IgD-negative memory B cell (primary cell): Measurements from ENCODE around the gene ANKRD13A. TPM values are rescaled to one million over a fixed set of nuclear protein-coding genes. Genes with fewer than 3 reads are reported as not detected.
"Not testable (repeated sequence)": the region's sequence is repeated elsewhere in the genome, so short reads cannot be mapped to it uniquely, and the experiment has no call there.

Source experiments
- H3K27ac Mint-ChIP-seq, 3 donors: one replicate each; pipeline ENCODE4 v1.8.0; 2020 to 2022; ENCODE audit warnings: mild to moderate bottlenecking in 3 of 3, mixed read lengths in 3 of 3, moderate library complexity in 1 of 3
- H3K27me3 Mint-ChIP-seq: one replicate; pipeline ENCODE4 v1.8.0; 2021; ENCODE audit warnings: mixed read lengths
- H3K36me3 Mint-ChIP-seq: one replicate; pipeline ENCODE4 v1.8.0; 2020; ENCODE audit warnings: mild to moderate bottlenecking, mixed read lengths
- H3K4me1 Mint-ChIP-seq, 3 donors: one replicate each; pipeline ENCODE4 v1.8.0; 2020 to 2022; ENCODE audit warnings: mixed read lengths in 3 of 3, mild to moderate bottlenecking in 1 of 3
- H3K4me3 Mint-ChIP-seq, 4 donors: one replicate each; pipeline ENCODE4 v1.8.0; 2020 to 2022; ENCODE audit warnings: mild to moderate bottlenecking in 4 of 4, mixed read lengths in 4 of 4, moderate library complexity in 3 of 4
- H3K9me3 Mint-ChIP-seq, 3 donors: one replicate each; pipeline ENCODE4 v1.8.0; 2020 to 2021; ENCODE audit warnings: mixed read lengths in 3 of 3, mild to moderate bottlenecking in 1 of 3
- polyA plus RNA-seq: library from polyadenylated mRNA; unstranded; fragments of 300-500 nt; fragmentation: Illumina TruSeq; gene quantifications from one replicate; pipeline ENCODE4 v1.2.3, GENCODE V29; 2021

The ANKRD13A gene
- polyA plus RNA-seq, 1 donor from 2014 or later, result 156 TPM

GRCh38 chr12:110062241-110062640, 63.0 kb downstream of the ANKRD13A start:
- Mint-ChIP-seq H3K4me1 (peaks cover 0 to 4% (median 0%) of the 10 kb centered on the region in 3 donors), H3K27ac (no peak overlapping the region), H3K36me3 (no peaks in the 10 kb centered on the region), H3K27me3 (no peaks in the 10 kb centered on the region), H3K4me3 (no peak overlapping the region), H3K9me3 (no peaks in the 10 kb centered on the region)

- no peak overlapping the region for H3K4me3 Mint-ChIP-seq
- H3K27ac Mint-ChIP-seq, result no peak overlapping the region
- peaks cover 0 to 3% (median 0%) of the 10 kb centered on the region in 3 donors for H3K4me1 Mint-ChIP-seq
- no peaks in the 10 kb centered on the region for H3K36me3 Mint-ChIP-seq
- H3K27me3 Mint-ChIP-seq, result no peaks in the 10 kb centered on the region
- H3K9me3 Mint-ChIP-seq, result no peaks in the 10 kb centered on the region
Observed at GRCh38 chr12:110065540-110065939, 66.3 kb downstream of the ANKRD13A start.

- no peak overlapping the region for H3K27ac Mint-ChIP-seq
- H3K27me3 Mint-ChIP-seq, result no peaks in the 10 kb centered on the region
- no peaks in the 10 kb centered on the region for H3K36me3 Mint-ChIP-seq
- H3K4me1 Mint-ChIP-seq, result peaks cover 0 to 3% (median 0%) of the 10 kb centered on the region in 3 donors
- H3K4me3 Mint-ChIP-seq, result no peak overlapping the region
- H3K9me3 Mint-ChIP-seq, result no peaks in the 10 kb centered on the region
Observed at GRCh38 chr12:110067531-110067930, 68.3 kb downstream of the ANKRD13A start.

- not testable (repeated sequence) for H3K27me3 Mint-ChIP-seq, H3K36me3 Mint-ChIP-seq, H3K27ac Mint-ChIP-seq, H3K4me1 Mint-ChIP-seq, H3K4me3 Mint-ChIP-seq, H3K9me3 Mint-ChIP-seq
Observed at GRCh38 chr12:110068115-110068514, 68.9 kb downstream of the ANKRD13A start.

GRCh38 chr12:110068654-110069053, 69.4 kb downstream of the ANKRD13A start:
- H3K27ac Mint-ChIP-seq, result no peak overlapping the region
- peaks cover 7 to 8% (median 7%) of the 10 kb centered on the region in 3 donors for H3K4me1 Mint-ChIP-seq
- H3K36me3 Mint-ChIP-seq, result no peaks in the 10 kb centered on the region
- H3K4me3 Mint-ChIP-seq, result no peak overlapping the region
- H3K9me3 Mint-ChIP-seq, result no peaks in the 10 kb centered on the region
- no peaks in the 10 kb centered on the region for H3K27me3 Mint-ChIP-seq

GRCh38 chr12:110071504-110071903, 72.3 kb downstream of the ANKRD13A start:
- Mint-ChIP-seq H3K27ac (no peak overlapping the region), H3K9me3 (no peaks in the 10 kb centered on the region), H3K27me3 (no peaks in the 10 kb centered on the region), H3K4me1 (peaks cover 4 to 11% (median 7%) of the 10 kb centered on the region in 3 donors), H3K4me3 (no peak overlapping the region), H3K36me3 (no peaks in the 10 kb centered on the region)

GRCh38 chr12:110071967-110072366, 72.7 kb downstream of the ANKRD13A start:
- no peaks in the 10 kb centered on the region for H3K36me3 Mint-ChIP-seq
- H3K27me3 Mint-ChIP-seq, result no peaks in the 10 kb centered on the region
- H3K4me1 Mint-ChIP-seq, result peaks cover 4 to 11% (median 7%) of the 10 kb centered on the region in 3 donors
- no peak overlapping the region for H3K27ac Mint-ChIP-seq
- no peaks in the 10 kb centered on the region for H3K9me3 Mint-ChIP-seq
- no peak overlapping the region for H3K4me3 Mint-ChIP-seq

GRCh38 chr12:110072636-110073035, 73.4 kb downstream of the ANKRD13A start:
- not testable (repeated sequence) for H3K9me3 Mint-ChIP-seq, H3K36me3 Mint-ChIP-seq, H3K27me3 Mint-ChIP-seq, H3K27ac Mint-ChIP-seq
- peaks cover 4 to 11% (median 7%) of the 10 kb centered on the region in 3 donors for H3K4me1 Mint-ChIP-seq
- peak overlapping the region in 2 of 4 donors; percentile 78 to 88 for H3K4me3 Mint-ChIP-seq

GRCh38 chr12:110073049-110073831, 74.0 kb downstream of the ANKRD13A start:
- no peaks in the 10 kb centered on the region for H3K9me3 Mint-ChIP-seq
- H3K27ac Mint-ChIP-seq, result peak overlapping the region in 2 of 3 donors; percentile 30 to 67
- no peaks in the 10 kb centered on the region for H3K36me3 Mint-ChIP-seq
- peak overlapping the region; percentile 58 to 88 (median 72) for H3K4me3 Mint-ChIP-seq
- H3K4me1 Mint-ChIP-seq, result peaks cover 4 to 11% (median 7%) of the 10 kb centered on the region in 3 donors
- no peaks in the 10 kb centered on the region for H3K27me3 Mint-ChIP-seq

- Mint-ChIP-seq H3K4me1 (peaks cover 8 to 11% (median 9%) of the 10 kb centered on the region in 3 donors), H3K27ac (no peak overlapping the region), H3K9me3 (no peaks in the 10 kb centered on the region), H3K27me3 (no peaks in the 10 kb centered on the region), H3K4me3 (no peak overlapping the region), H3K36me3 (no peaks in the 10 kb centered on the region)
Observed at GRCh38 chr12:110074089-110074488, 74.9 kb downstream of the ANKRD13A start.

GRCh38 chr12:110075880-110076279, 76.7 kb downstream of the ANKRD13A start:
- Mint-ChIP-seq H3K4me3 (no peak overlapping the region), H3K27ac (no peak overlapping the region), H3K4me1 (peaks cover 18 to 20% (median 20%) of the 10 kb centered on the region in 3 donors), H3K36me3 (no peaks in the 10 kb centered on the region), H3K9me3 (peaks cover 1 to 3% (median 1%) of the 10 kb centered on the region in 3 donors), H3K27me3 (no peaks in the 10 kb centered on the region)

GRCh38 chr12:110077800-110078199, 78.6 kb downstream of the ANKRD13A start:
- Mint-ChIP-seq H3K4me3 (no peak overlapping the region), H3K4me1 (peaks cover 18 to 20% (median 20%) of the 10 kb centered on the region in 3 donors), H3K9me3 (peaks cover 1 to 3% (median 1%) of the 10 kb centered on the region in 3 donors), H3K27me3 (no peaks in the 10 kb centered on the region), H3K36me3 (no peaks in the 10 kb centered on the region), H3K27ac (peak overlapping the region in 1 of 3 donors; percentile 75)

- H3K9me3 Mint-ChIP-seq, result peaks cover 1 to 3% (median 1%) of the 10 kb centered on the region in 3 donors
- H3K27me3 Mint-ChIP-seq, result no peaks in the 10 kb centered on the region
- H3K4me3 Mint-ChIP-seq, result peak overlapping the region; percentile 42 to 93 (median 88)
- peak overlapping the region; percentile 49 to 99 (median 98) for H3K27ac Mint-ChIP-seq
- H3K4me1 Mint-ChIP-seq, result peaks cover 9 to 13% (median 13%) of the 10 kb centered on the region in 3 donors
- H3K36me3 Mint-ChIP-seq, result peaks cover 1% of the 10 kb centered on the region
Observed at GRCh38 chr12:110079477-110080400, 80.5 kb downstream of the ANKRD13A start.

GRCh38 chr12:110080410-110080809, 81.2 kb downstream of the ANKRD13A start:
- H3K27ac Mint-ChIP-seq, result peak overlapping the region in 2 of 3 donors; percentile 53 to 98
- no peaks in the 10 kb centered on the region for H3K27me3 Mint-ChIP-seq
- peaks cover 1% of the 10 kb centered on the region for H3K36me3 Mint-ChIP-seq
- peaks cover 1 to 3% (median 1%) of the 10 kb centered on the region in 3 donors for H3K9me3 Mint-ChIP-seq
- H3K4me1 Mint-ChIP-seq, result peaks cover 9 to 13% (median 13%) of the 10 kb centered on the region in 3 donors
- H3K4me3 Mint-ChIP-seq, result peak overlapping the region in 3 of 4 donors; percentile 30 to 85 (median 50)
